IMR-90 (cell line): ENCODE data around the gene TEX38. TPM values are rescaled to one million over a fixed set of nuclear protein-coding genes. Genes with fewer than 3 reads are reported as not detected.

Source experiments
- ATAC-seq: fragments of 200-7000 bp; cut with Tn5 transposase; 2 replicates; pipeline ENCODE4 v1.9.1; 2020; ENCODE audit warnings: low read depth, mild to moderate bottlenecking, moderate library complexity
- BruUV-seq: library from RNA; stranded (reverse); fragments of 400-500 nt; replicated peaks from 2 replicates; lab custom pipeline; 2021; lab: Mats Ljungman, UMichigan
- CTCF ChIA-PET: fragments of 300-600 bp; formaldehyde crosslinking; extraction: SDS; loops from one replicate; lab custom pipeline; 2021; ENCODE audit warnings: antibody characterized with exemption; lab: Yijun Ruan, JAX
- POLR2A ChIA-PET: fragments of 300-600 bp; sonication (Branson Sonifier 250); formaldehyde crosslinking; loops from one replicate; lab custom pipeline; 2022; ENCODE audit warnings: antibody characterized with exemption; ENCODE audit not compliant: unreplicated experiment; lab: Charles Lee
- DNase-seq: peaks from one replicate; pipeline ENCODE4 v3.0.0; 2013
- H2AFZ ChIP-seq: replicated peaks from 2 replicates; pipeline ENCODE3; 2013; ENCODE audit warnings: low read length, mild to moderate bottlenecking; ENCODE audit not compliant: poor library complexity
- H2AK5ac ChIP-seq: 2 replicates; pipeline ENCODE4 v1.6.1; 2013; ENCODE audit warnings: low read depth, low read length, inconsistent platforms
- H2AK9ac ChIP-seq: replicated peaks from 2 replicates; pipeline ENCODE3; 2013; ENCODE audit warnings: mild to moderate bottlenecking, low read depth, low read length, moderate library complexity; ENCODE audit not compliant: poor library complexity
- H2BK120ac ChIP-seq: 2 replicates; pipeline ENCODE4 v1.6.1; 2013; ENCODE audit warnings: low read depth, low read length, inconsistent platforms
- H2BK15ac ChIP-seq: 3 replicates; pipeline ENCODE4 v1.6.1; 2013; ENCODE audit warnings: low read depth, low read length, inconsistent platforms
- H2BK20ac ChIP-seq: 2 replicates; pipeline ENCODE4 v1.6.1; 2013; ENCODE audit warnings: low read depth, mild to moderate bottlenecking, inconsistent platforms, low read length, moderate library complexity
- H2BK5ac ChIP-seq: 2 replicates; pipeline ENCODE4 v1.6.1; 2013; ENCODE audit warnings: mild to moderate bottlenecking, low read depth, low read length, inconsistent platforms; ENCODE audit not compliant: poor library complexity, severe bottlenecking
- H3K14ac ChIP-seq: replicated peaks from 2 replicates; pipeline ENCODE4 v1.6.1; 2013; ENCODE audit warnings: low read depth, low read length, inconsistent platforms
- H3K18ac ChIP-seq: 2 replicates; pipeline ENCODE4 v1.6.1; 2013; ENCODE audit warnings: low read depth, low read length, control low read depth
- H3K23ac ChIP-seq: 2 replicates; pipeline ENCODE4 v1.6.1; 2013; ENCODE audit warnings: low read depth, low read length, inconsistent platforms
- H3K27ac ChIP-seq: 2 replicates; pipeline ENCODE4 v1.5.1; 2013; ENCODE audit warnings: mild to moderate bottlenecking, control low read depth, low read length; ENCODE audit not compliant: insufficient read depth
- H3K27me3 ChIP-seq: 2 replicates; pipeline ENCODE4 v1.6.1; 2013; ENCODE audit warnings: low read length; ENCODE audit not compliant: control insufficient read depth, insufficient read depth
- H3K36me3 ChIP-seq: 2 replicates; pipeline ENCODE4 v1.6.1; 2013; ENCODE audit warnings: low read length, mixed read lengths; ENCODE audit not compliant: control insufficient read depth, insufficient read depth
- H3K4ac ChIP-seq: 2 replicates; pipeline ENCODE4 v1.6.1; 2013; ENCODE audit warnings: low read depth, low read length, inconsistent platforms
- H3K4me1 ChIP-seq: 2 replicates; pipeline ENCODE4 v1.6.1; 2013; ENCODE audit warnings: low read length, mixed read lengths; ENCODE audit not compliant: control insufficient read depth, insufficient read depth
- H3K4me2 ChIP-seq: 2 replicates; pipeline ENCODE4 v1.6.1; 2013; ENCODE audit warnings: low read depth, mild to moderate bottlenecking, control low read depth, low read length, moderate library complexity
- H3K4me3 ChIP-seq: 2 replicates; pipeline ENCODE4 v1.5.1; 2013; ENCODE audit warnings: low read depth, mild to moderate bottlenecking, control low read depth, low read length, moderate library complexity; ENCODE audit not compliant: insufficient read depth
- H3K56ac ChIP-seq: 2 replicates; pipeline ENCODE4 v1.6.1; 2013; ENCODE audit warnings: low read length, inconsistent platforms; ENCODE audit not compliant: insufficient read depth; ENCODE audit errors: extremely low read depth
- H3K79me1 ChIP-seq, 2 experiments: 2 replicates each; pipeline ENCODE4 v1.6.1; 2013; ENCODE audit warnings: low read length in 2 of 2, inconsistent platforms in 1 of 2, low read depth in 1 of 2
- H3K9ac ChIP-seq: 2 replicates; pipeline ENCODE4 v1.6.1; 2013; ENCODE audit warnings: low read depth, low read length, control low read depth
- H3K9me1 ChIP-seq: 2 replicates; pipeline ENCODE4 v1.6.1; 2013; ENCODE audit warnings: low read length, inconsistent platforms; ENCODE audit not compliant: insufficient read depth
- H3K9me3 ChIP-seq: 2 replicates; pipeline ENCODE4 v1.6.1; 2013; ENCODE audit warnings: low read length; ENCODE audit not compliant: control insufficient read depth, insufficient read depth
- H4K20me1 ChIP-seq: 2 replicates; pipeline ENCODE4 v1.6.1; 2013; ENCODE audit warnings: low read length, inconsistent platforms; ENCODE audit not compliant: insufficient read depth
- H4K5ac ChIP-seq: 2 replicates; pipeline ENCODE4 v1.6.1; 2013; ENCODE audit warnings: mild to moderate bottlenecking, low read depth, low read length, control low read depth
- H4K8ac ChIP-seq, 2 experiments: 2 replicates each; pipeline ENCODE4 v1.6.1; 2013; ENCODE audit warnings: low read depth in 2 of 2, low read length in 2 of 2, control low read depth in 1 of 2, inconsistent platforms in 1 of 2
- H4K91ac ChIP-seq: 2 replicates; pipeline ENCODE4 v1.6.1; 2013; ENCODE audit warnings: low read depth, low read length, inconsistent platforms; ENCODE audit not compliant: insufficient read depth
- BHLHE40 ChIP-seq: fragments of 150-350 bp; IDR thresholded peaks from 2 replicates; pipeline ENCODE4 v1.6.1; 2016; ENCODE audit warnings: mild to moderate bottlenecking, low read depth, low read length
- CEBPB ChIP-seq: IDR thresholded peaks from 2 replicates; pipeline ENCODE4 v1.6.1; 2012; ENCODE audit warnings: low read depth, low read length, improper control_type of control experiment
- CHD1 ChIP-seq: IDR thresholded peaks from 2 replicates; pipeline ENCODE4 v1.6.1; 2012; ENCODE audit warnings: low read depth, low read length, improper control_type of control experiment
- ELK1 ChIP-seq: fragments of 150-350 bp; IDR thresholded peaks from 2 replicates; pipeline ENCODE4 v1.6.1; 2016; ENCODE audit warnings: low read depth, mild to moderate bottlenecking, low read length, moderate library complexity, borderline replicate concordance
- FOS ChIP-seq: fragments of 150-350 bp; IDR thresholded peaks from 2 replicates; pipeline ENCODE4 v1.6.1; 2016; ENCODE audit warnings: low read depth, low read length
- MAFK ChIP-seq: IDR thresholded peaks from 2 replicates; pipeline ENCODE4 v1.6.1; 2012; ENCODE audit warnings: low read depth, low read length, improper control_type of control experiment
- MAZ ChIP-seq: IDR thresholded peaks from 2 replicates; pipeline ENCODE4 v1.6.1; 2012; ENCODE audit warnings: low read depth, mild to moderate bottlenecking, low read length, improper control_type of control experiment, moderate library complexity, borderline replicate concordance
- MXI1 ChIP-seq: IDR thresholded peaks from 2 replicates; pipeline ENCODE4 v1.6.1; 2012; ENCODE audit warnings: low read depth, mild to moderate bottlenecking, low read length, moderate library complexity, borderline replicate concordance
- NFE2L2 ChIP-seq: fragments of 150-350 bp; IDR thresholded peaks from 2 replicates; pipeline ENCODE4 v1.6.1; 2016; ENCODE audit warnings: low read depth, mild to moderate bottlenecking, low read length
- POLR2A ChIP-seq: IDR thresholded peaks from 2 replicates; pipeline ENCODE4 v1.6.1; 2012; ENCODE audit warnings: mild to moderate bottlenecking, low read depth, low read length
- RAD21 ChIP-seq: IDR thresholded peaks from 2 replicates; pipeline ENCODE4 v1.6.1; 2012; ENCODE audit warnings: low read length, improper control_type of control experiment
- RCOR1 ChIP-seq: IDR thresholded peaks from 2 replicates; pipeline ENCODE4 v1.6.1; 2012; ENCODE audit warnings: mild to moderate bottlenecking, low read length, improper control_type of control experiment; ENCODE audit not compliant: insufficient replicate concordance
- RFX5 ChIP-seq: IDR thresholded peaks from 2 replicates; pipeline ENCODE4 v1.8.0; 2012; ENCODE audit warnings: low read depth, mild to moderate bottlenecking, low read length, moderate library complexity
- SMC3 ChIP-seq: fragments of 150-350 bp; IDR thresholded peaks from 2 replicates; pipeline ENCODE4 v1.6.1; 2016; ENCODE audit warnings: low read depth, mild to moderate bottlenecking, antibody characterized with exemption, low read length, moderate library complexity
- USF2 ChIP-seq: fragments of 150-350 bp; IDR thresholded peaks from 2 replicates; pipeline ENCODE4 v1.6.1; 2017; ENCODE audit warnings: mild to moderate bottlenecking, antibody characterized with exemption, low read length, low read depth
- WGBS, 2 experiments: methylation state at CpG; one replicate each; pipeline versions ENCODE4 v1.1.5 to v1.1.7; 2013; ENCODE audit warnings: missing lambda C conversion rate in 2 of 2; ENCODE audit not compliant: insufficient read length in 1 of 2; ENCODE audit errors: extremely low coverage in 2 of 2; 5-methylcytosine and 5-hydroxymethylcytosine counted together
- dilution Hi-C: fragments of 300-500 bp; cut with HindIII; formaldehyde crosslinking; loops from one replicate; pipeline ENCODE4 v1.14.3; 2018; ENCODE audit warnings: low sequenced_read_pairs; ENCODE audit not compliant: unreplicated experiment
- in situ Hi-C: fragments of 300-500 bp; cut with MboI; formaldehyde crosslinking; loops from 3 replicates; pipeline ENCODE4 v1.14.3; 2019; ENCODE audit warnings: low sequenced_read_pairs, inconsistent platforms, mixed read lengths
- intact Hi-C: fragments of 100-400 bp; cut with micrococcal nuclease; formaldehyde crosslinking; loops from 2 replicates; pipeline ENCODE4 v1.10.0; 2022
- polyA plus RNA-seq, 3 experiments: library from polyadenylated mRNA; depleted of rRNA; stranded (reverse); fragments of >200 nt; gene quantifications; 2 replicates each; pipeline ENCODE4 v1.2.3, GENCODE V29; 2012; ENCODE audit warnings: low replicate concordance in 1 of 3
- total RNA-seq: library from RNA; depleted of rRNA; stranded (reverse); fragments of >200 nt; gene quantifications from 2 replicates; pipeline ENCODE4 v1.2.3, GENCODE V29; 2012

TEX38 gene
- total and polyA plus RNA-seq, 2 of the 4 experiments (the other 2 are of a cell fraction), result not detected

- Histone ChIP-seq H2BK120ac (peak within 1 kb of the TSS; percentile 57; the same call in 1 of the 2 replicates), H2BK20ac (no peak within 1 kb of the TSS), H3K79me1 (peaks cover 25 to 29% of the 10 kb centered on the region in 2 experiments), H3K4me1 (peaks cover 10% of the 10 kb centered on the region), H4K8ac (peak within 1 kb of the TSS; percentile 58 to 66), H3K14ac (0 out of 2 replicates have a peak within 1 kb of the TSS, but pooled peaks have one; percentile 21), H2AK5ac (peak within 1 kb of the TSS; percentile 49; the same call in 1 of the 2 replicates), H3K23ac (peak within 1 kb of the TSS; percentile 23; the same call in 1 of the 2 replicates), H4K91ac (peak within 1 kb of the TSS; percentile 52; the same call in 1 of the 2 replicates), H2BK5ac (peak within 1 kb of the TSS; percentile 51), H4K20me1 (peaks cover 6% of the 10 kb centered on the region; the same call in 1 of the 2 replicates), H3K18ac (no peak within 1 kb of the TSS; the same call in 1 of the 2 replicates), H3K36me3 (peaks cover 9% of the 10 kb centered on the region), H3K9ac (peak within 1 kb of the TSS; percentile 94), H3K4me2 (peak within 1 kb of the TSS; percentile 99), H3K9me3 (no peaks in the 10 kb centered on the region), H2AK9ac (peak within 1 kb of the TSS; percentile 51), H3K4me3 (peak within 1 kb of the TSS; percentile 69), H2BK15ac (no peak within 1 kb of the TSS), H2AFZ (peak within 1 kb of the TSS; percentile 96), H3K27ac (peak within 1 kb of the TSS; percentile 64), H3K56ac (peak within 1 kb of the TSS; percentile 46; the same call in 1 of the 2 replicates), H3K9me1 (peaks cover 5% of the 10 kb centered on the region; the same call in 1 of the 2 replicates), H3K4ac (peak within 1 kb of the TSS; percentile 68; the same call in 1 of the 2 replicates), H3K27me3 (peaks cover 17% of the 10 kb centered on the region), H4K5ac (peak within 1 kb of the TSS; percentile 33)
- 0% methylated on average over 22 of the region's 85 CpGs; no CpG with 5 or more reads in 1 of the 2 experiments for WGBS, 2 experiments
- in situ Hi-C loops (loop anchor here (25.0 kb wide), 1 partner anchor 307 kb away; no protein-coding TSS in a partner anchor), dilution Hi-C loops (no loop called here), intact Hi-C loops (loop anchor here (5.0 kb wide), 2 partner anchors 102 to 117 kb away; partner anchors contain the start of genes MKNK1 and MOB3C)
- CTCF ChIA-PET, result interaction anchor here (0.7 to 1.0 kb wide), 2 partner anchors 11 to 112 kb away, joined by 3 to 5 read pairs; no protein-coding TSS in a partner anchor
- ATAC-seq, result peak; percentile 97
- BruUV-seq, result TSS peak; percentile 91
- POLR2A ChIA-PET, result no interaction called here
- peak; percentile 85 for DNase-seq
- TF ChIP-seq RAD21 (no peak), USF2 (0 out of 2 replicates have a peak, but pooled peaks have one; percentile 17), MAZ (no peak), BHLHE40 (no peak), NFE2L2 (no peak), MXI1 (0 out of 2 replicates have a peak, but pooled peaks have one; percentile 36), FOS (peak; percentile 5; the same call in 1 of the 2 replicates), RFX5 (no peak), MAFK (no peak), RCOR1 (no peak), ELK1 (no peak), SMC3 (no peak), POLR2A (peak; percentile 74), CHD1 (no peak), CEBPB (no peak)
Observed at GRCh38 chr1:46718727-46719622, 47.3 kb downstream of the TEX38 start, which contains the start of gene EFCAB14. EFCAB14 (minus strand) TSS chr1:46719114; CDS start chr1:46718087, 1,027 bp downstream.
